ENCODE data around the gene APOL1. TPM values are rescaled to one million over a fixed set of nuclear protein-coding genes. Genes with fewer than 3 reads are reported as not detected.

The APOL1 gene
- total RNA-seq, 1 experiment from 2014 or later: 0.30 TPM

- intact Hi-C loops (cut with micrococcal nuclease): no loop called here
- RAD21 ChIA-PET (ENCODE audit: low non-redundant PET in 1 of 2, low total read pairs in 2 of 2, uncharacterized antibody in 2 of 2, unreplicated experiment in 2 of 2): no interaction called here
- Histone ChIP-seq H3K4me2 (ENCODE audit: low read length) (no peak overlapping the region), H3K36me3 (ENCODE audit: control insufficient read depth in 1 of 2, insufficient read depth in 2 of 2, low read length in 2 of 2) (no peaks in the 10 kb centered on the region), H3K27me3 (ENCODE audit: insufficient read depth, low read length) (peaks cover 16% of the 10 kb centered on the region), H3K4me3 (replicated peaks in 1 of 2; ENCODE audit: low read depth in 1 of 2, low read length in 2 of 2) (no peak overlapping the region), H3K79me2 (ENCODE audit: insufficient read depth, low read length) (no peaks in the 10 kb centered on the region), H3K9me3 (ENCODE audit: control insufficient read depth in 1 of 2, insufficient read depth in 1 of 2, low read depth in 1 of 2, low read length in 2 of 2) (no peaks in the 10 kb centered on the region), H4K20me1 (ENCODE audit: insufficient read depth) (no peaks in the 10 kb centered on the region), H3K9me2 (ENCODE audit: insufficient read depth) (no peaks in the 10 kb centered on the region), H3K4me1 (ENCODE audit: control insufficient read depth in 1 of 2, insufficient read depth in 2 of 2, low read length in 2 of 2) (no peaks in the 10 kb centered on the region), H3K9ac (ENCODE audit: low read length) (no peak overlapping the region), H2AFZ (ENCODE audit: low read depth, low read length, poor library complexity, severe bottlenecking) (no peak overlapping the region), H3K27ac (ENCODE audit: low read depth, low read length) (no peak overlapping the region)
- POLR2A ChIA-PET: interaction anchor here (0.6 kb wide), 1 partner anchor 815 kb away, joined by 4 read pairs; no protein-coding TSS in a partner anchor
- no peak for ATAC-seq
- DNase-seq (ENCODE audit: low read depth, low spot score): no peak
- no peak for TF ChIP-seq CEBPB (IDR thresholded peaks at IDR 0.05; ENCODE audit: low read depth)
- no TSS peak for BruUV-seq (replicated peaks)
- CTCF ChIA-PET: no interaction called here
Measured at GRCh38 chr22:36210224-36210623, 42.7 kb upstream of the APOL1 start.

GRCh38 chr22:36211237-36211861, 41.6 kb upstream of the APOL1 start:
- Histone ChIP-seq H3K9me2 (ENCODE audit: insufficient read depth) (no peaks in the 10 kb centered on the region), H3K36me3 (ENCODE audit: control insufficient read depth in 1 of 2, insufficient read depth in 2 of 2, low read length in 2 of 2) (no peaks in the 10 kb centered on the region), H3K79me2 (ENCODE audit: insufficient read depth, low read length) (no peaks in the 10 kb centered on the region), H3K9ac (ENCODE audit: low read length) (no peak overlapping the region), H3K4me3 (replicated peaks in 1 of 2; ENCODE audit: low read depth in 1 of 2, low read length in 2 of 2) (no peak overlapping the region), H3K9me3 (ENCODE audit: control insufficient read depth in 1 of 2, insufficient read depth in 1 of 2, low read depth in 1 of 2, low read length in 2 of 2) (no peaks in the 10 kb centered on the region), H3K4me2 (ENCODE audit: low read length) (no peak overlapping the region), H2AFZ (ENCODE audit: low read depth, low read length, poor library complexity, severe bottlenecking) (no peak overlapping the region), H4K20me1 (ENCODE audit: insufficient read depth) (no peaks in the 10 kb centered on the region), H3K27ac (ENCODE audit: low read depth, low read length) (no peak overlapping the region), H3K4me1 (ENCODE audit: control insufficient read depth in 1 of 2, insufficient read depth in 2 of 2, low read length in 2 of 2) (no peaks in the 10 kb centered on the region), H3K27me3 (ENCODE audit: insufficient read depth, low read length) (peaks cover 16% of the 10 kb centered on the region)
- intact Hi-C loops (cut with micrococcal nuclease): no loop called here
- RAD21 ChIA-PET (ENCODE audit: low non-redundant PET in 1 of 2, low total read pairs in 2 of 2, uncharacterized antibody in 2 of 2, unreplicated experiment in 2 of 2): interaction anchor here in 1 of 2 experiments (0.6 kb wide), 1 partner anchor 574 kb away, joined by 4 read pairs; no protein-coding TSS in a partner anchor
- no TSS peak for BruUV-seq (replicated peaks)
- DNase-seq (ENCODE audit: low read depth, low spot score) (no peak), ATAC-seq (no peak)
- CTCF ChIA-PET: no interaction called here
- POLR2A ChIA-PET: no interaction called here
- TF ChIP-seq CEBPB (IDR thresholded peaks at IDR 0.05; ENCODE audit: low read depth): no peak
- TF ChIP-seq SIN3A (IDR thresholded peaks at IDR 0.05; ENCODE audit: low read depth): no peak
- no peak for TF ChIP-seq YY1 (IDR thresholded peaks at IDR 0.05; ENCODE audit: extremely low read depth, insufficient replicate concordance, low read depth, low read length)
- TF ChIP-seq SP1 (IDR thresholded peaks at IDR 0.05; ENCODE audit: low read depth): no peak
- TF ChIP-seq EGR1 (IDR thresholded peaks at IDR 0.05; ENCODE audit: low read depth): no peak
- no peak for TF ChIP-seq SRF (IDR thresholded peaks at IDR 0.05; ENCODE audit: low read depth)
- no peak for TF ChIP-seq CBX3 (IDR thresholded peaks at IDR 0.05; ENCODE audit: low read depth)
- TF ChIP-seq CTCF (IDR thresholded peaks at IDR 0.05 in 2 of 3, conservative IDR thresholded peaks at IDR 0.05 in 1 of 3; ENCODE audit: borderline replicate concordance in 1 of 3, insufficient read depth in 1 of 3, low read depth in 2 of 3, low read length in 2 of 3): no peak
- no peak for TF ChIP-seq EZH2phosphoT487 (IDR thresholded peaks at IDR 0.05; ENCODE audit: borderline replicate concordance)
- TF ChIP-seq POLR2AphosphoS5 (IDR thresholded peaks at IDR 0.05; ENCODE audit: low read depth, low read length): no peak
- TF ChIP-seq ATF3 (IDR thresholded peaks at IDR 0.05): no peak
- TF ChIP-seq, protein P1, sequence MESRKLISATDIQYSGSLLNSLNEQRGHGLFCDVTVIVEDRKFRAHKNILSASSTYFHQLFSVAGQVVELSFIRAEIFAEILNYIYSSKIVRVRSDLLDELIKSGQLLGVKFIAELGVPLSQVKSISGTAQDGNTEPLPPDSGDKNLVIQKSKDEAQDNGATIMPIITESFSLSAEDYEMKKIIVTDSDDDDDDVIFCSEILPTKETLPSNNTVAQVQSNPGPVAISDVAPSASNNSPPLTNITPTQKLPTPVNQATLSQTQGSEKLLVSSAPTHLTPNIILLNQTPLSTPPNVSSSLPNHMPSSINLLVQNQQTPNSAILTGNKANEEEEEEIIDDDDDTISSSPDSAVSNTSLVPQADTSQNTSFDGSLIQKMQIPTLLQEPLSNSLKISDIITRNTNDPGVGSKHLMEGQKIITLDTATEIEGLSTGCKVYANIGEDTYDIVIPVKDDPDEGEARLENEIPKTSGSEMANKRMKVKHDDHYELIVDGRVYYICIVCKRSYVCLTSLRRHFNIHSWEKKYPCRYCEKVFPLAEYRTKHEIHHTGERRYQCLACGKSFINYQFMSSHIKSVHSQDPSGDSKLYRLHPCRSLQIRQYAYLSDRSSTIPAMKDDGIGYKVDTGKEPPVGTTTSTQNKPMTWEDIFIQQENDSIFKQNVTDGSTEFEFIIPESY (IDR thresholded peaks at IDR 0.05; ENCODE audit: extremely low read depth, insufficient replicate concordance, low read length): no peak
- no peak for TF ChIP-seq ELF1 (IDR thresholded peaks at IDR 0.05; ENCODE audit: borderline replicate concordance, low read depth)
- no peak for TF ChIP-seq ZNF274 (IDR thresholded peaks at IDR 0.05; ENCODE audit: low read depth, low read length)
- no peak for TF ChIP-seq RAD21 (IDR thresholded peaks at IDR 0.05; ENCODE audit: low read depth)
- TF ChIP-seq, protein P2, sequence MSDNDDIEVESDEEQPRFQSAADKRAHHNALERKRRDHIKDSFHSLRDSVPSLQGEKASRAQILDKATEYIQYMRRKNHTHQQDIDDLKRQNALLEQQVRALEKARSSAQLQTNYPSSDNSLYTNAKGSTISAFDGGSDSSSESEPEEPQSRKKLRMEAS (IDR thresholded peaks at IDR 0.05): no peak
- TF ChIP-seq JUND (IDR thresholded peaks at IDR 0.05): no peak
- TF ChIP-seq ZFX (IDR thresholded peaks at IDR 0.05): no peak

Measured in HCT116 (cell line).